ENCODE results near the gene PATE4. TPM values are rescaled to one million over a fixed set of nuclear protein-coding genes. Genes with fewer than 3 reads are reported as not detected.

Gene PATE4
- polyA plus RNA-seq, 1 experiment = not detected

GRCh38 chr11:125799808-125800207, 33.3 kb upstream of the PATE4 start:
- TF ChIP-seq CTCF (IDR thresholded peaks at IDR 0.05; ENCODE audit: low read depth, low read length) = no peak
- ChIA-PET CTCF (no interaction called here), POLR2A (no interaction called here)
- Histone ChIP-seq H3K9me3 (ENCODE audit: control insufficient read depth, insufficient read depth, low read length) (peaks cover 3% of the 10 kb centered on the region), H3K27me3 (ENCODE audit: control insufficient read depth, insufficient read depth, low read length) (no peaks in the 10 kb centered on the region), H3K27ac (ENCODE audit: low read depth, low read length) (no peak overlapping the region), H3K4me3 (ENCODE audit: low read depth, low read length) (no peak overlapping the region)
- DNase-seq (ENCODE audit: low read depth, low spot score) = no peak

GRCh38 chr11:125802387-125802786, 30.7 kb upstream of the PATE4 start:
- H3K27me3 ChIP-seq (ENCODE audit: control insufficient read depth, insufficient read depth, low read length) = no peaks in the 10 kb centered on the region
- TF ChIP-seq CTCF (IDR thresholded peaks at IDR 0.05; ENCODE audit: low read depth, low read length) = no peak
- POLR2A ChIA-PET = no interaction called here
- no peak overlapping the region for H3K27ac ChIP-seq (ENCODE audit: low read depth, low read length)
- DNase-seq (ENCODE audit: low read depth, low spot score) = no peak
- peaks cover 3% of the 10 kb centered on the region for H3K9me3 ChIP-seq (ENCODE audit: control insufficient read depth, insufficient read depth, low read length)
- H3K4me3 ChIP-seq (ENCODE audit: low read depth, low read length) = no peak overlapping the region
- CTCF ChIA-PET = no interaction called here

GRCh38 chr11:125807909-125808308, 25.2 kb upstream of the PATE4 start:
- Histone ChIP-seq H3K4me3 (ENCODE audit: low read depth, low read length) (no peak overlapping the region), H3K27me3 (ENCODE audit: control insufficient read depth, insufficient read depth, low read length) (no peaks in the 10 kb centered on the region), H3K27ac (ENCODE audit: low read depth, low read length) (no peak overlapping the region), H3K9me3 (ENCODE audit: control insufficient read depth, insufficient read depth, low read length) (peaks cover 2% of the 10 kb centered on the region)
- no peak for TF ChIP-seq CTCF (IDR thresholded peaks at IDR 0.05; ENCODE audit: low read depth, low read length)
- DNase-seq (ENCODE audit: low read depth, low spot score) = no peak
- POLR2A ChIA-PET = no interaction called here
- CTCF ChIA-PET = no interaction called here

- Histone ChIP-seq H3K27ac (ENCODE audit: low read depth, low read length) (no peak overlapping the region), H3K9me3 (ENCODE audit: control insufficient read depth, insufficient read depth, low read length) (no peaks in the 10 kb centered on the region), H3K27me3 (ENCODE audit: control insufficient read depth, insufficient read depth, low read length) (no peaks in the 10 kb centered on the region), H3K4me3 (ENCODE audit: low read depth, low read length) (no peak overlapping the region)
- no peak for TF ChIP-seq CTCF (IDR thresholded peaks at IDR 0.05; ENCODE audit: low read depth, low read length)
- no peak for DNase-seq (ENCODE audit: low read depth, low spot score)
- ChIA-PET CTCF (no interaction called here), POLR2A (no interaction called here)
Observed at GRCh38 chr11:125835748-125836147, 2.6 kb downstream of the PATE4 start.

DNA sequence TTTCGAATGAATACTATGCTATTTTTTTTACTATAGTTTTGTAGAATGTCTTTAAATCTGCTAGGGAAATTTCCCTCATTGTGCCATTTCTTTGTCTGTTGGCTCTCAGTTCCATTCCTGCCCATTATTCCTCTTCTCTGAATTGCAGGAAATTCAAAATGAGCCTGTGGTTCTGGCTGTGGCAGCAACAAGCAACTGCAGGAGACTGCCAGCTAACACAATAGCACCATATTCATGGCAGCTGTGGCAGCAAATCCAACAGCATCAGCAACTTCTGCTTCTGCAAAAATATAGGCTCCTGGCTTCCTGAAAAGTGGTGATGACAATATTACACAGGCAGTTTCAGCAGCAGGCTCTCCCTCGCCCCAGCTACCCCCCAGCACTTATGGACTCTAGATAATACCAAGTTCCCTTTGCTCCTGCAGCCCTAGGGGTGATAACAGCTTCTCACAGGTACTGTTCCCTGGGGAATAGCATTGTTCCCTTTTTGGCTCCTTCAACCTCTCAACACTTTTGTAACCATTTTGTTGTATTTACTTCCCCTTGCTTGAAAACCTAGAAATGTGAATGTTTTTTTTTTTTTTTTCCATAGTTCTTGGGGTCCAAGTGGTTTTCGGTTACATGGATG, 9.3 kb downstream of the PATE4 start:
- no peaks in the 10 kb centered on the region for H3K27me3 ChIP-seq (ENCODE audit: control insufficient read depth, insufficient read depth, low read length)
- DNase-seq (ENCODE audit: low read depth, low spot score) = no peak
- CTCF ChIA-PET = no interaction called here
- H3K27ac ChIP-seq (ENCODE audit: low read depth, low read length) = no peak overlapping the region
- POLR2A ChIA-PET = no interaction called here
- peaks cover 12% of the 10 kb centered on the region; the same call in 1 of the 2 replicates for H3K9me3 ChIP-seq (ENCODE audit: control insufficient read depth, insufficient read depth, low read length)
- H3K4me3 ChIP-seq (ENCODE audit: low read depth, low read length) = no peak overlapping the region
- TF ChIP-seq CTCF (IDR thresholded peaks at IDR 0.05; ENCODE audit: low read depth, low read length) = no peak

Measured in AG04450 (cell line).